H1 (cell line): ENCODE results near the gene CACNA1B. TPM values are rescaled to one million over a fixed set of nuclear protein-coding genes. Genes with fewer than 3 reads are reported as not detected.

Experiments used
- ASH2L ChIP-seq: fragments of 200-600, 300-600 bp; sonication (generic); IDR thresholded peaks from one replicate; pipeline ENCODE4 v1.7.1; 2017; ENCODE audit warnings: low read length
- HDAC6 ChIP-seq: IDR thresholded peaks from one replicate; pipeline ENCODE4 v1.7.1; 2012; ENCODE audit warnings: low read depth, mild to moderate bottlenecking, inconsistent platforms, low read length, moderate library complexity
- KDM4A ChIP-seq: IDR thresholded peaks from one replicate; pipeline ENCODE4 v1.7.1; 2012; ENCODE audit warnings: low read depth, mild to moderate bottlenecking, moderate library complexity, low read length, inconsistent platforms; ENCODE audit not compliant: severe bottlenecking
- POU5F1 ChIP-seq: IDR thresholded peaks from 2 replicates; pipeline ENCODE4 v1.6.1; 2011; ENCODE audit warnings: low read depth, mild to moderate bottlenecking, low read length, moderate library complexity
- SIN3A ChIP-seq, 2 experiments: IDR thresholded peaks in 1 of 2; conservative IDR thresholded peaks in 1 of 2; 2 replicates each; pipeline ENCODE4 v1.6.1; 2011 to 2012; ENCODE audit warnings: low read length in 2 of 2, improper control_type of control experiment in 1 of 2, low read depth in 1 of 2, mild to moderate bottlenecking in 1 of 2
- YY1 ChIP-seq: IDR thresholded peaks from 2 replicates; pipeline ENCODE4 v1.6.1; 2011; ENCODE audit warnings: low read depth, mild to moderate bottlenecking, low read length
- polyA plus RNA-seq, 7 experiments: library from polyadenylated mRNA; depleted of rRNA in 3 of 7; stranded (reverse) in 5 of 7; unstranded in 2 of 7; fragments of >200 nt in 5 of 7; fragments of 200-250 nt in 2 of 7; gene quantifications; 1 replicate in 5 of 7; 2 replicates in 1 of 7; 4 replicates in 1 of 7; pipeline versions ENCODE4 v1.2.1 to v1.2.3, GENCODE V29; 2011 to 2013; ENCODE audit warnings: missing spikeins in 2 of 7, mixed read lengths in 2 of 7
- total RNA-seq: library from RNA; stranded (reverse); fragmentation: NEBNext Ultra II Directional; extraction: Animal tissue kit (Norgen Biotek cat#: 25700); gene quantifications from 2 replicates; pipeline ENCODE4 v1.2.1, GENCODE V29; 2021
- TF ChIP-seq, protein P1 (sequence below): fragments of 300-600 bp; sonication (generic); IDR thresholded peaks from 2 replicates; pipeline ENCODE4 v1.7.1; 2012; ENCODE audit warnings: low read length, moderate library complexity, mild to moderate bottlenecking, inconsistent platforms; ENCODE audit not compliant: insufficient replicate concordance

Gene CACNA1B
- total and polyA plus RNA-seq, 2 of the 8 experiments (the other 6 are each of a cell fraction or from before 2014, with no cell fraction given) = 1.5 to 5.7 TPM

DNA sequence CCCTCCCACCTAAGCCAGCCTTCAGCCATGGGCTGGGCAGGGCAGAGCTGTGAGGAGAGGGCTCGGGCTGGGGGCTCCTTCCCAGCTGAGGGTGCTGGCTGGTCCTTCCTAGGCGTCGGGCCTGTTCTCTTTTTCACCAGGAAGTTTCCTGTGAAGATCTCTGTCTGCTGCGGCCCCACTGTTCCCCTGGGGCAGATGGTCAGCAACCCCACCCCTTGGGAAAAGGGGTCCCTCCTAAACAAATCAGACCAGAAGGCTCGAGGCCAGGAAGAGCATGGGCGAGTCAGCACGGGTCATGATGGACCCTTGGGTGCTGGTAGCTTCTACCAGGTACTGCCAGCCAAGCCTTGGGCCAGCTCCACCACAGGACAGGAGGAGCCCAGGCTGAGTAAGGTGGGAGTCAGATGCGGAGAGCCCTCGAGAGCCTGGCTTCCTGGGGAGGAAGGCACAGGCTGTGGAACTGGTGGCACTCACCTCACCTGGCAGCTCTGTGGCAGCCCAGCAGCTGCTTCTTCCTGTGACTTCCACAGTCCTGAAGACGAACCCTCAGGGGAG, 3.5 kb downstream of the CACNA1B start (continued):
- TF ChIP-seq, protein P1, sequence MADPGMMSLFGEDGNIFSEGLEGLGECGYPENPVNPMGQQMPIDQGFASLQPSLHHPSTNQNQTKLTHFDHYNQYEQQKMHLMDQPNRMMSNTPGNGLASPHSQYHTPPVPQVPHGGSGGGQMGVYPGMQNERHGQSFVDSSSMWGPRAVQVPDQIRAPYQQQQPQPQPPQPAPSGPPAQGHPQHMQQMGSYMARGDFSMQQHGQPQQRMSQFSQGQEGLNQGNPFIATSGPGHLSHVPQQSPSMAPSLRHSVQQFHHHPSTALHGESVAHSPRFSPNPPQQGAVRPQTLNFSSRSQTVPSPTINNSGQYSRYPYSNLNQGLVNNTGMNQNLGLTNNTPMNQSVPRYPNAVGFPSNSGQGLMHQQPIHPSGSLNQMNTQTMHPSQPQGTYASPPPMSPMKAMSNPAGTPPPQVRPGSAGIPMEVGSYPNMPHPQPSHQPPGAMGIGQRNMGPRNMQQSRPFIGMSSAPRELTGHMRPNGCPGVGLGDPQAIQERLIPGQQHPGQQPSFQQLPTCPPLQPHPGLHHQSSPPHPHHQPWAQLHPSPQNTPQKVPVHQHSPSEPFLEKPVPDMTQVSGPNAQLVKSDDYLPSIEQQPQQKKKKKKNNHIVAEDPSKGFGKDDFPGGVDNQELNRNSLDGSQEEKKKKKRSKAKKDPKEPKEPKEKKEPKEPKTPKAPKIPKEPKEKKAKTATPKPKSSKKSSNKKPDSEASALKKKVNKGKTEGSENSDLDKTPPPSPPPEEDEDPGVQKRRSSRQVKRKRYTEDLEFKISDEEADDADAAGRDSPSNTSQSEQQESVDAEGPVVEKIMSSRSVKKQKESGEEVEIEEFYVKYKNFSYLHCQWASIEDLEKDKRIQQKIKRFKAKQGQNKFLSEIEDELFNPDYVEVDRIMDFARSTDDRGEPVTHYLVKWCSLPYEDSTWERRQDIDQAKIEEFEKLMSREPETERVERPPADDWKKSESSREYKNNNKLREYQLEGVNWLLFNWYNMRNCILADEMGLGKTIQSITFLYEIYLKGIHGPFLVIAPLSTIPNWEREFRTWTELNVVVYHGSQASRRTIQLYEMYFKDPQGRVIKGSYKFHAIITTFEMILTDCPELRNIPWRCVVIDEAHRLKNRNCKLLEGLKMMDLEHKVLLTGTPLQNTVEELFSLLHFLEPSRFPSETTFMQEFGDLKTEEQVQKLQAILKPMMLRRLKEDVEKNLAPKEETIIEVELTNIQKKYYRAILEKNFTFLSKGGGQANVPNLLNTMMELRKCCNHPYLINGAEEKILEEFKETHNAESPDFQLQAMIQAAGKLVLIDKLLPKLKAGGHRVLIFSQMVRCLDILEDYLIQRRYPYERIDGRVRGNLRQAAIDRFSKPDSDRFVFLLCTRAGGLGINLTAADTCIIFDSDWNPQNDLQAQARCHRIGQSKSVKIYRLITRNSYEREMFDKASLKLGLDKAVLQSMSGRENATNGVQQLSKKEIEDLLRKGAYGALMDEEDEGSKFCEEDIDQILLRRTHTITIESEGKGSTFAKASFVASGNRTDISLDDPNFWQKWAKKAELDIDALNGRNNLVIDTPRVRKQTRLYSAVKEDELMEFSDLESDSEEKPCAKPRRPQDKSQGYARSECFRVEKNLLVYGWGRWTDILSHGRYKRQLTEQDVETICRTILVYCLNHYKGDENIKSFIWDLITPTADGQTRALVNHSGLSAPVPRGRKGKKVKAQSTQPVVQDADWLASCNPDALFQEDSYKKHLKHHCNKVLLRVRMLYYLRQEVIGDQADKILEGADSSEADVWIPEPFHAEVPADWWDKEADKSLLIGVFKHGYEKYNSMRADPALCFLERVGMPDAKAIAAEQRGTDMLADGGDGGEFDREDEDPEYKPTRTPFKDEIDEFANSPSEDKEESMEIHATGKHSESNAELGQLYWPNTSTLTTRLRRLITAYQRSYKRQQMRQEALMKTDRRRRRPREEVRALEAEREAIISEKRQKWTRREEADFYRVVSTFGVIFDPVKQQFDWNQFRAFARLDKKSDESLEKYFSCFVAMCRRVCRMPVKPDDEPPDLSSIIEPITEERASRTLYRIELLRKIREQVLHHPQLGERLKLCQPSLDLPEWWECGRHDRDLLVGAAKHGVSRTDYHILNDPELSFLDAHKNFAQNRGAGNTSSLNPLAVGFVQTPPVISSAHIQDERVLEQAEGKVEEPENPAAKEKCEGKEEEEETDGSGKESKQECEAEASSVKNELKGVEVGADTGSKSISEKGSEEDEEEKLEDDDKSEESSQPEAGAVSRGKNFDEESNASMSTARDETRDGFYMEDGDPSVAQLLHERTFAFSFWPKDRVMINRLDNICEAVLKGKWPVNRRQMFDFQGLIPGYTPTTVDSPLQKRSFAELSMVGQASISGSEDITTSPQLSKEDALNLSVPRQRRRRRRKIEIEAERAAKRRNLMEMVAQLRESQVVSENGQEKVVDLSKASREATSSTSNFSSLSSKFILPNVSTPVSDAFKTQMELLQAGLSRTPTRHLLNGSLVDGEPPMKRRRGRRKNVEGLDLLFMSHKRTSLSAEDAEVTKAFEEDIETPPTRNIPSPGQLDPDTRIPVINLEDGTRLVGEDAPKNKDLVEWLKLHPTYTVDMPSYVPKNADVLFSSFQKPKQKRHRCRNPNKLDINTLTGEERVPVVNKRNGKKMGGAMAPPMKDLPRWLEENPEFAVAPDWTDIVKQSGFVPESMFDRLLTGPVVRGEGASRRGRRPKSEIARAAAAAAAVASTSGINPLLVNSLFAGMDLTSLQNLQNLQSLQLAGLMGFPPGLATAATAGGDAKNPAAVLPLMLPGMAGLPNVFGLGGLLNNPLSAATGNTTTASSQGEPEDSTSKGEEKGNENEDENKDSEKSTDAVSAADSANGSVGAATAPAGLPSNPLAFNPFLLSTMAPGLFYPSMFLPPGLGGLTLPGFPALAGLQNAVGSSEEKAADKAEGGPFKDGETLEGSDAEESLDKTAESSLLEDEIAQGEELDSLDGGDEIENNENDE = no peak
- no peak for TF ChIP-seq YY1
- TF ChIP-seq ASH2L = no peak
- TF ChIP-seq SIN3A (conservative IDR thresholded peaks at IDR 0.05 in 1 of 2, IDR thresholded peaks at IDR 0.05 in 1 of 2; ENCODE audit: low read depth in 1 of 2, low read length in 2 of 2) = no peak
- no peak for TF ChIP-seq HDAC6
- no peak for TF ChIP-seq POU5F1
- TF ChIP-seq KDM4A = no peak
